Measurements from ENCODE around the gene PLB1. TPM values are rescaled to one million over a fixed set of nuclear protein-coding genes. Genes with fewer than 3 reads are reported as not detected.
"Not testable (repeated sequence)": the region's sequence is repeated elsewhere in the genome, so short reads cannot be mapped to it uniquely, and the experiment has no call there.

The PLB1 gene
- total RNA-seq, 2 donors from 2014 or later: 2.1 to 3.0 TPM

DNA sequence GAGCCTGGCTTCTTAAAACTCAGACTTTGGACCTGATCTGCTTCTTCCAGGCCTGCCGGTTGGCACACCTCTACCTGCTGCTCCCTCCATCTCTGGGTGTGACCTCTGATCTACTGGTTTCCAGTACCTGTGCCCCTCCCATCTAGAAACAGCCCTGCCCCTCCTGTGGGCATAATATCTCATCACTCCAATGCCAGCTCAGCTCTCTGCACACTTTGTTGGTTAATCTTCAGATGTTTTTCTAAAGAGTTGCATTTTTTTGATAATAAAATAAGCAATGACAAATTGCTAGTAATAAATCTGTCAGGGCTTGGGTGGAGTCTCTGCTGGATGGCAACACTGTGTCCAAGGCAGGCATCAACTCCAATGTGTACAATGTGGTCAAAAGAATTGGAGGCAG, 166.2 kb downstream of the PLB1 start:
- Histone ChIP-seq H3K36me3 (no peaks in the 10 kb centered on the region), H3K9me3 (no peaks in the 10 kb centered on the region), H3K27ac (peak overlapping the region; percentile 75), H3K4me3 (no peak overlapping the region), H3K27me3 (no peaks in the 10 kb centered on the region), H3K4me1 (peaks cover 0 to 64% of the 10 kb centered on the region in 2 donors)
- TF ChIP-seq, protein P1, sequence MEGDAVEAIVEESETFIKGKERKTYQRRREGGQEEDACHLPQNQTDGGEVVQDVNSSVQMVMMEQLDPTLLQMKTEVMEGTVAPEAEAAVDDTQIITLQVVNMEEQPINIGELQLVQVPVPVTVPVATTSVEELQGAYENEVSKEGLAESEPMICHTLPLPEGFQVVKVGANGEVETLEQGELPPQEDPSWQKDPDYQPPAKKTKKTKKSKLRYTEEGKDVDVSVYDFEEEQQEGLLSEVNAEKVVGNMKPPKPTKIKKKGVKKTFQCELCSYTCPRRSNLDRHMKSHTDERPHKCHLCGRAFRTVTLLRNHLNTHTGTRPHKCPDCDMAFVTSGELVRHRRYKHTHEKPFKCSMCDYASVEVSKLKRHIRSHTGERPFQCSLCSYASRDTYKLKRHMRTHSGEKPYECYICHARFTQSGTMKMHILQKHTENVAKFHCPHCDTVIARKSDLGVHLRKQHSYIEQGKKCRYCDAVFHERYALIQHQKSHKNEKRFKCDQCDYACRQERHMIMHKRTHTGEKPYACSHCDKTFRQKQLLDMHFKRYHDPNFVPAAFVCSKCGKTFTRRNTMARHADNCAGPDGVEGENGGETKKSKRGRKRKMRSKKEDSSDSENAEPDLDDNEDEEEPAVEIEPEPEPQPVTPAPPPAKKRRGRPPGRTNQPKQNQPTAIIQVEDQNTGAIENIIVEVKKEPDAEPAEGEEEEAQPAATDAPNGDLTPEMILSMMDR (IDR thresholded peaks at IDR 0.05): no peak
- DNase-seq (ENCODE audit: low spot score): no peak

DNA sequence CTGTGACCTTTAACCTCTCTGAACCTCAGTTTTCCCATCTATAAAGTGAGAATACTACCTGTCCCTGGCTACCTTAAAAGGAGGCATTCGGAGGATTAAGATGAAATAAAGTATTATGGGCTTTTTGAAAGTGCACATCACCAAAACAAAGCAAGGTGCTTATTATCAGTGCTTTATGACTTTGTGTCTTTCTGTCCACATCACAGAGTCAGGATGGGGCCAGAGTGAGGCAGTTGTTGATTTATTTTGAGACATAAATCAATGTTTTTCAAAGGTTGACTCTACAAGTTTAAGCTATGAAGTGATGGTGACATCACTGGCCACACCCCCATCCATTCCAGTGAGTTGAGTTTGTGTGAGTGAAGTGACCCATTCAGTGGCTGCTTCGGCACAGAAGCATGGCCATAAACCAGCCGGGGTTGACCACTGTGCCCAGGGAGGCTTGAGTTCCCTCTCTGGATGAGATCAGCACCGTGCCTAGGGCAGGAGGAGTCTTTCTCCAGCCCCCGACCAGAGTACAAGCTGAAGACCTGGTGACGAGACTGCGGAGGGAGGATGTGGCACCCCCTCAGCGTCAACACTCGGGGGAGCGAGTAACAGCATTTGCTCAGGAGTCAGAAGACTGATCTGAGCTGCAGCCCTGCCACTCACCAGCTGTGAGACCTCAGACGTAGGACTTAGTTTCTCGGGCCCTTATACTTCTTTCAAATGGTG, 166.8 kb downstream of the PLB1 start:
- peak; percentile 89 for DNase-seq (ENCODE audit: low spot score)
- H3K4me3 ChIP-seq: no peak overlapping the region
- H3K36me3 ChIP-seq: no peaks in the 10 kb centered on the region
- H3K4me1 ChIP-seq: peaks cover 0 to 64% of the 10 kb centered on the region in 2 donors
- TF ChIP-seq, protein P1 (IDR thresholded peaks at IDR 0.05): no peak
- H3K27ac ChIP-seq: peak overlapping the region; percentile 75
- no peaks in the 10 kb centered on the region for H3K9me3 ChIP-seq
- no peaks in the 10 kb centered on the region for H3K27me3 ChIP-seq

DNA sequence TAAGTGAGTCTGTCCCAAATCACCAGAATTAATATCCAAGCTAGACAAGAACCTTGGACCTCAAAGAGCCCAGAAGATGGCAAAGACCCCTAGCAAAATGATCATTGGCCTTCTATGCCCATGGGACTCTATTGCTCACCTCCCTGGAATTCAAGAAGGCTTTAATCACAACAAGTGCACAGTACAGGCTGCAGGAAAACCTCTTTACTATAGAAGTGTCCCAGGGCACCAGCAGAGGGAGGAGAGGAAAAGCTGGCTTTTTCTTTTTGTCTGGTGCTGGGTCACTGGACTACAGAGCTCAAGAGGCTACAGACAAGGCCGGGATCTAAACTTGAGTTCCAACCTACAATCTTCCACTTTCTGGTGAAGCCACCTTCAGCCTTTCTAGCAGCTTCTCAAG, 167.5 kb downstream of the PLB1 start:
- DNase-seq (ENCODE audit: low spot score): no peak
- Histone ChIP-seq H3K9me3 (no peaks in the 10 kb centered on the region), H3K27me3 (no peaks in the 10 kb centered on the region), H3K27ac (peak overlapping the region; percentile 75), H3K4me3 (no peak overlapping the region), H3K4me1 (peaks cover 0 to 58% of the 10 kb centered on the region in 2 donors), H3K36me3 (no peaks in the 10 kb centered on the region)
- TF ChIP-seq, protein P1 (IDR thresholded peaks at IDR 0.05): peak in 1 of 2 donors; percentile 51

DNA sequence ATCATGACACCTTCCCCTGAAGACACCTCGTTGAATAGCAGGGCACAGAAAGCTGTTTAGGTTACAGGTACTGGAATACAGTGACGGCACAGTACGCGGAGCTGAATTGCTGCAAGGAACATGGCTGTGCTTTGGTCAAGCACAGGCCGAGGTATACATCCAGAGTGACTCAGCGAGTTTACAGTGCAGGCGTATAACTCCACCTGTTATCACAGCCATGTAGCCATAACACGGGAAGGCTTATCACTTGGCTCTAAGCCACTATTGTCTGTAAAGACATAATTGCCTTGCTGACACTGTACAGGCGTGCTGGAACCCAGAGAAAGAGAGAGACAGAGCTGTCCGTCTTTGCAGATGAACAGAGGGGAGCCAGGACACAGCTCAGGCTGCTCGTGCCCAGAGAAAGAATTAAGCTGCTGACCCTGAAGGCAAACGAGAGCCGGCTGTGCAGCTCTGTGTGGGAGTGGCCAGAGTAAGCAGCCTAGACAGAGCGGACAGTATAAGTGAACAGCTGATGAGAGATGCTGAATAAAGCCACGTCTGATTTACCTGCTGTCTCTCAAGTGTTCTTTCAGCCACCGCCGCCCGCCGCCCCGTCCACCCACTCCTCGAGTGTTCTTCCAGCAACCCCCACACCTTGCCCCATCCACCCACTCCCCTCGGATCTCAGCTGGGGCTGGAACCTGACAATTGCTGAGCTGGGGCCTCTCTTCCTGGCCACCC, 168.4 kb downstream of the PLB1 start:
- H3K9me3 ChIP-seq: no peaks in the 10 kb centered on the region

DNA sequence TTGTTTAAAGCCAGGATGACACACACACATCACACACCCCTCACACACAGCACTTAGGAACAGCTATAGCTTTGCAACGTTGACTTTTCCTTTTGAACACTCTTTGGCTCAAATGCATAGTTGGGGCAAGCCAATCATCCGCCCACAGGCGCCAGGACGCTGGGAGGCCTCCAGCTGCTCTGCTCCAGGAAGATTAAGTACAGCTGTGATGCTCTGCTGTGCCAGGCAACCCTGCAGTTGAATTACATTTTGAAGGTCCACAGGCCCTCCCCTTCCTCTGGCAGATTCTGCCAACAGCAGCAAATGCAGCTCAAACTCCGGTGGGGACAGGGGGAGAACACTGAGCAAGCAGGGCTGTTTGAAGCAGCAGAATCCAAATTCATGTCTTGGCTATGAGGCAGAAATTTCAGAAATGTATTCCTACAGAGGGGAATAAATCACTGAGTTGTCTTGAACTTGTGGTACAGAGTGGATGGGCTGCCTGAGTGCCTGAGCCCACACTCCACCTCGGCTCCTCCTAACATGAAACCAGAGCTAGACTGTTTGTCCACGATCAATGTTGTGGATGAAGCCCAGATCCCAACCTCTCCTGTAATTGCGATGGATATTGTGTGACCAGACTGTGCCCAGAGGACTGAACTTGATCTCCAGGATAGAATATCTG, 169.3 kb downstream of the PLB1 start:
- Histone ChIP-seq H3K9me3 (no peaks in the 10 kb centered on the region), H3K4me3 (no peak overlapping the region), H3K27me3 (no peaks in the 10 kb centered on the region), H3K4me1 (peaks cover 0 to 54% of the 10 kb centered on the region in 2 donors), H3K36me3 (no peaks in the 10 kb centered on the region), H3K27ac (peak overlapping the region; percentile 75)
- peak; percentile 80 for DNase-seq (ENCODE audit: low spot score)
- TF ChIP-seq, protein P1 (IDR thresholded peaks at IDR 0.05): no peak

More for the DNA sequence above, 168.4 kb downstream of the PLB1 start:
- no peaks in the 10 kb centered on the region for H3K36me3 ChIP-seq
- no peaks in the 10 kb centered on the region for H3K27me3 ChIP-seq
- no peak for DNase-seq (ENCODE audit: low spot score)
- TF ChIP-seq, protein P1 (IDR thresholded peaks at IDR 0.05): no peak
- H3K27ac ChIP-seq: peak overlapping the region; percentile 75
- peaks cover 0 to 54% of the 10 kb centered on the region in 2 donors for H3K4me1 ChIP-seq
- no peak overlapping the region for H3K4me3 ChIP-seq

DNA sequence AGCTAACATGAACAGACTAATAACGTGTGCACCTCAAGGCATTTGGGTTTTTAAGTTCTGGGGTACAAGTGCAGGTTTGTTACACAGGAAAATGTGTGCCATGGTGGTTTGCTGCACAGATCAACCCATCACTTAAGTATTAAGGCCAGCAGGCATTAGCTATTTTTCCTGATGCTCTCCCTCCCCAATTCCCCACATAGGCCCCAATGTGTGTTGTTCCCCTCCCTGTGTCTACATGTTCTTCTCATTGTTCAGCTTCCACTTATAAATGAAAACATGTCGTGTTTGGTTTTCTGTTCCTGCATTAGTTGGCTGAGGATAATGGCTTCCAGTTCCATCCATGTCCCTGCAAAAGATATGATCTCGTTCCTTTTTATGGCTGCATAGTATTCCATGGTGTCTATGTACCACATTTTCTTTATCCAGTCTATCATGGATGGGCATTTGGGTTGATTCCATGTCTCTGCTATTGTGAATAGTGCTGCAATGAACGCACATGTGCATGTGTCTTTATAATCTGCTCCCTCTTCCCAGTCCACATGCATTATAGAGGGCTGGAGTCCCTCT, 170.0 kb downstream of the PLB1 start:
- H3K4me3 ChIP-seq; DNase-seq (ENCODE audit: low spot score); H3K27me3 ChIP-seq; H3K9me3 ChIP-seq; H3K36me3 ChIP-seq: not testable (repeated sequence)
- H3K4me1 ChIP-seq: peaks cover 0 to 49% of the 10 kb centered on the region in 2 donors
- peak overlapping the region in 1 of 2 donors; percentile 75 for H3K27ac ChIP-seq

All from right atrium auricular region (tissue), 2 donors.